Activated naive CD8-positive, alpha-beta T cell treated with anti-CD3 and anti-CD28 coated beads, Interleukin-2, amount 50 U/mL, for 16 hours (primary cell): ENCODE measurements around the gene PRR29.
"Not testable (repeated sequence)": the region's sequence is repeated elsewhere in the genome, so short reads cannot be mapped to it uniquely, and the experiment has no call there.

Experiments
- DNase-seq: peaks from one replicate; pipeline ENCODE4 v3.0.0-alpha.2; 2020; ENCODE audit warnings: low read depth, low spot score

PRR29 gene

DNA sequence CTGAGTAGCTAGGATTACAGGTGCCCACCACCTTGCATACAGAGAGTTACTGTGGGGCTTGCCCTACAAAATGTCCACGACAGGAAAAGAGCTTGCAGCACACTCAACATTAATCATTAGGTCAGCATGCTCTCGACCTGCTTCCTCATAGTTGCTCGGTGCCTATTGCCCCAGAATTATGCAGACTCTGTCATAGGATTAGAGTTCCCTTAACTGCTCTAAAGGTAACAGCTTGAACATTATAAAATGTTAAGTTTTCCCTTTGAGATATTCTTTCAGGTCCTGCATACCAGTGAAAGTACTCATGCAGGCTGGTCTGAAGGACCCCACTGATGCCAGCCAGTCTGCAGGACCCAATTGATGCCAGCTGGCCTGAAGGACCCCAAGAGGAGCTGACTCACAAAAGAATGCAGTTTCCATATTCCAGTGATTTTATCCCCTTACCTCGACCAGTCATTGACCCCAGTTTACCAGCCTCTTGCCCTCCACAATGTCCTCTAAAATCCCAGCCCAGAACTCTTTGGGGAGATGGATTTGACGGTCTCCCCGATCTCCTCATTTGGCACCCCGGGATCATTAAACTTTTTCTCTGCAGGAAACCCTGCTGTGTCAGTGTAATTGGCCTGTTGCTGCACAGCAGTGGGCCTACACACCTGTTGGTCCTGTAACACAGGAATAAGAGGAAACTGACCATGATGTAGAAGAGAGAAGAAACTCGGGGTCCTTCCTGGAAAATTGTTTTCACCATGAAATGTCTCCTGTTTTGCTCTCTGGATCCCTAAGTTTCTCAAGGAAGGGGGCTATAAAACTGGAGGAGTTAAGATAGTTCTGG, 11.6 kb downstream of the PRR29 start:
- DNase-seq, result no peak

DNA sequence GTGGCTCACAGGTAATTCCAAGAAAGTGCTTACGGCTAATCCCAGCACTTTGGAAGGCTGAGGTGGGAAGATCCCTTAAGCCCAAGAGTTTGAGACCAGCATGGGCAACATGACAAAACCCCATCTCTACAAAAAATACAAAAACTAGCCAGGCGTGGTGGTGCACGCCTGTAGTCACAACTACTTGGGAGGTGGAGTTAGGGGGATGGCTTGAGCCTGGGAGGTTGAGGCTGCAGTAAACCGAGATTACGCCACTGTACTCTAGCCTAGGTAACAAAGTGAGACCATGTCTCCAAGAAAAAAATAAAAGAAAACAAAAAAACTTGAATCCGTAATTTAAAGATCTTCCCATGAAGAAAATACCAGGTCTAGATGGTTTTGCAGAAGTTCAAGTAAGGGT, 17.3 kb downstream of the PRR29 start:
- DNase-seq, result no peak

DNA sequence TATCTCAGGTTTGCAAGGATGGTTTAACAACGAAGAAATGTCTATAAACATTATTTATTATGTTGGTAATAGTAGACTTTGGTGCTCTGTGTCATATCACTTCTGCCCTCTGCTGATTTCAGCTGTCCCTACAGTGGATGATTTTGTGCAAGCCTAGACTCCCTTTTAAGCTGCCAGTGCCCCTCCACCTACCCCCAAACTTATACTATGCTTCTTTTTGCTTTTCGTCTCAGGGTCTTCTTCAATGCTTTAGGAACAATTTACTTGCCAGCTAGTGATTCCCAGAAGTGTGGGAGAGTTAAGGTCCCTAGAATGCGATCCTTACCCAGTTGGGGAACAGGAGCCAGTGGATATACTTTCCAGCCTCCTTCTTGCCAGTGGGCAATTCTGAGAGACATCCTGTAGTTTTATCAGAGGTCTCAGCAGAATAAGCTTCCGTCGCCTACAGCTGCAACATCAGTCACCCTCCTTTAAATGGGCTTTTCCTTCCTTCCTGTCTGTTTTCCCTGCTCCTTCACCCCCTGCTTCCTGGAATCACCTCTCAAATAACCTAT, 18.2 kb downstream of the PRR29 start:
- DNase-seq, result no peak

DNA sequence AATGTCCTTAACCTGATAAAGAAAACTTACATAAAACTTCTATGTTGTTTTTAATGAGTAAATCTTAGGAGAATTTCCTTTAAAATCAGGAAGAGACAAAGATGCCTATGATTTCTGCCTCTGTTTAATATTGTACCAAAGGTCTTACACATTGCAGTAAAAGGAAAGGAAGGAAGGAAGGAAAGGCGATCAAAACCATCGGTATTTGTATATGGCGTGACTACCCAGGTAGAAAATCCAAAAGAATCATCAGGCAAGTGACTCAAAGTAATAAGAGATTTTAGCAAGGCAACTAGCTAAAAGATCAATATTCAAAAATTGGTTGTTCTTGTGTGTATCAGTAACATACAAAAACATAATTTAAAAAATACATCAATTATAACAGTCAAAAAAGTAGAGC, 18.8 kb downstream of the PRR29 start:
- DNase-seq, result no peak

DNA sequence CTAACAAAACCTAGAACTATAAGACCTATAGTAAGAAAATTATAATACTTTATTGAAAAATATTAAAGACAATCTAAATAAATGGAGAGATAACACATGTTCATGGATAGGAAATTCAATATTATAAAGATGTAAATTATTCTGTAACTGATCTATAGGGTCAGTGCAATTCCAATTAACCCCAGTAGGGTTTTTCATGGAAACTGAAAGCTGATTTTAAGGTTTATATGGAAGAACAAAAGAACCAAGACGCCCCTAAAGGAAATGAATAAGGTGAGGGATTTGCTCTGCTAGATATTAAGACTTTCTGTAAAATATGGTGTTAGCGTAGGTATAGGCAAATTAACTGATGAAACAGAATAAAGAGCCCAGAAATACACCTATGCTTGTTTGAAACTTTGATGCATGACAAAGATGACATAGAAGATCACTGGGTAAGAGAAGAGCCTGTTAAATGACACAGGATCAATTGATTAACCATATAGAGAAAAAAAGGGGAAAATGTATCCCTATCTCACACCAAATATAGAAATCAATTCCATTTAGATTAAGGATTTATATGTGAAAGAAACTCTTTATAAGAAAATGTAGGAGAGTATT, 19.3 kb downstream of the PRR29 start:
- DNase-seq, result no peak

DNA sequence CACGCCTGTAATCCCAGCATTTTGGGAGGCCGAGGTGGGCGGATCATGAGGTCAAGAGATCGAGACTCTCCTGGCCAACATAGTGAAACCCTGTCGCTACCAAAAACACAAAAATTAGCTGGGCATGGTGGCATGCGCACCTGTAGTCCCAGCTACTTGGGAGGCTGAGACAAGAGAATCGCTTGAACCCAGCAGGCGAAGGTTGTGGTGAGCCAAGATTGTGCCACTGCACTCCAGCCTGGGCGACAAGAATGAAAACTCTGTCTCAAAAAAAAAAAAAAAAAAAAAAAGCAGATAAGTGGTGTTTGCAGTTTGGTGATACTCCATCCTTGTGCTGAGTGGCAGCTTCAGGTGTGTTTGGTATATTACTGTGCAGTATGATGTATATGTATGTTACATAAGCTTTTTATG, 21.4 kb downstream of the PRR29 start:
- not testable (repeated sequence) for DNase-seq

DNA sequence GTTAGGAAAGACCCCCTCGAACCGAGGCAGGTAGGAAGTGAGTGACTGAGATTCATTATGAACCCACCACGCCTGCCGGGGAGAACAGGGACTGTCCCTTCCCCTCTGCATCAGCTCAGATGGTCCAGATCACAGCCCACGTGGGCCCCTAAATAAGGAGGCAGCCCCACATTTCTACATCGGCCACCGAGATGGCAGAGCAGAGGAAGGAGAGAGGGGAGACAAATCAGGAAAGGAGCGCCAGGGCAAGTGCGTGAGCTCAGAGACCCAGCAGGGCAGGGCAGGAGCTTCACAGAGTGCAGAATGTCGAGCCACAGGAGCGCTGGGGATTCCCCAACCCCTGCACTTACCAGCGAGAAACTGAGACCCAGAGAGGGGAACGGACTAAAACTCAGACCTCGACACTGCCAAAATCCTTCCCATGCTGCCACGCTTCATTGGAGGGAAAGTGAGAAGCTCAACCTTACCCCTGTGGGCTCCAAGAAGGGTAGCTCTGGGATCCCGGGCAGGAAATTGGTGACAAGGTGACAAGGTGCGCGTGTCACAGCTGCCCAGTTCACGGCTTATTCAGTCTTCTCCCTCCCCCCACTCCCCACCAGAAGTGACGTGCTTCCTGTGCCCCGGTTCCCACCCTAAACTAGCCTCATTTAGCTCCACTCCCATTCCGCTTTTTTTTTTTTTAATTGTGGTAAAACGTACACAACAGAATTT, 22.1 kb downstream of the PRR29 start, which contains the start of gene ICAM2:
TSS of gene ICAM2 (minus strand) at position 578 of the 711 bp plus-strand sequence. CDS start 13,942 bp downstream, outside the sequence.
- DNase-seq, result peak; percentile 56

DNA sequence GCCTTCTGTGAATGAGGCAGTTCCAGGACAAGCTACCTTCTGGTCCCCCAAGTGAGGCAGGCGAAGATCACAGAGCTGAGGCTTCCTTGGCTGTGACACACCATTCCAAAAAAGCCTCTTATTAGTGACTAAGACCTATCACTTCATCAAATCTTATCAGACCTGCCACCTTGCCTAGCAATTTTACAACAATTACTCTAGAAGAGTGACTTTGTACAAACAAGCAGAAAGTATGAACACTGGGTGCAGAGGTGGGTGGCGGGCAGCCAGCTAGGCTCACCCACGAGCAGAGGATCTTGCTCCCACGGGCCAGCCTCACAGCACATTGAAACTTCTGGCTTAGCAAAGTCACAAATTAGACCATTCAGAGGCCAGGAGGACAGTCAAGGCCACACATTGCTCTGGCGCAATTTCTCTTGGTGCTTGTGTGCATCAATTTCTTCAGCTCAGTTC, 24.5 kb downstream of the PRR29 start:
- DNase-seq, result no peak

DNA sequence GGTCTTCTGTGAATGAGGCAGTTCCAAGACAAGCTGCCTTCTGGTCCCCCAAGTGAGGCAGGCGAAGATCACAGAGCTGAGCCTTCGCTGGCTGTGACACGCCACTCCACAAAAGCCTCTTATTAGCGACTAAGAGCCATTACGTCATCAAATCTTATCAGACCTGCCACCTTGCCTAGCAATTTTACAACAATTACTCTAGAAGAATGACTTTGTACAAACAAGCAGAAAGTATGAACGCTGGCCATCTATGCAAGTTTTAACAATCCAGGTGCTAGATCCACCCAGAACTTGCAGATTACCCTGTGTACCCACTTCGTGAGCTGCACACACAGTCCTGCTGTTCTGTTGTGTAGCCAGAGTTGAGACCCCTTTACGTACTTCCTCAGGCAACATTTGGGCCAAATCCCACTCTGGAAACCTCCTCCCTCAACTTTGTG, 26.1 kb downstream of the PRR29 start:
- no peak for DNase-seq

DNA sequence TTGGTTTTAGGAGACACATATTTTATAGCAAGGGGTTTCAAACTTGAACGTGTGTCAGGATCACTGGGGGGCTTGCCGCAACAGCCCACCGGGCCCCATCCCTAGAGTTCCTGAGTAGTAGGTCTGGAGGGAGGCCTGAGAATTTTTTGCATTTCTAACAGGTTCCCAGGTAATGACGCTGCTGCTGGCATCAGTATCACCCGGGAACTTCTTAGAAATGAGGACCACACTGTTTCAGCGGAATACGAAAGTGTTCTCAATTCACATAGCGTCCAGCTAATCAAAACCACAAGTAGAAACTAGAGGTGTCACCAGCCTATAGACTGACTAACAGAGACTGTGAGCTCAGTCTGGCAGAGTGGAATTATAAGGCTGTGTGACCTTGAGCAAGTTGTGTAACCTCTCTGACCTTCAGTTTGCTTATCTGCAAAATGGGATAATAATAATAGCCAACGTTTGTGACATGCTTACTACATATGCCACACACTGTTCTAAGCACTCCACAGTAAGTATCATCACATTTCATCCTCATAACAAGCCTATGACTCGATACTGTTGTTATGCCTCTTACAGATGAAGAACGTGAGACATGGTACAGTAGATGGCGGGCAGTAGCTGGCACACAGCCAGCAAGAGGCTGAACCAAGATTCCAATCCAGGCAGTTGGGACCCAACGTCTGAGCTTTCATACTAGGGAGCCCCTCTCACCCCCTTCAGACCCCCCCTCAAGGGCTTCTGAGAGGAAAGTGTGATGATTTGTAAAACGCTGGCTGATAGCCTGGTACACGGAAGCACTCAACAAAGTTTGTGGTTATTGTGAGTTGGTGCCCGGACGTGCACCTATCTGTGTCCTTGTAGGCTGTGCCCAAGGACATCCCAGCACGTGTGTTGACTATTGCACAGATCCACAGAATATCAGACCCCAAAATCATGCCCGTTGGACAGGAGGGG, 26.9 kb downstream of the PRR29 start:
- no peak for DNase-seq

DNA sequence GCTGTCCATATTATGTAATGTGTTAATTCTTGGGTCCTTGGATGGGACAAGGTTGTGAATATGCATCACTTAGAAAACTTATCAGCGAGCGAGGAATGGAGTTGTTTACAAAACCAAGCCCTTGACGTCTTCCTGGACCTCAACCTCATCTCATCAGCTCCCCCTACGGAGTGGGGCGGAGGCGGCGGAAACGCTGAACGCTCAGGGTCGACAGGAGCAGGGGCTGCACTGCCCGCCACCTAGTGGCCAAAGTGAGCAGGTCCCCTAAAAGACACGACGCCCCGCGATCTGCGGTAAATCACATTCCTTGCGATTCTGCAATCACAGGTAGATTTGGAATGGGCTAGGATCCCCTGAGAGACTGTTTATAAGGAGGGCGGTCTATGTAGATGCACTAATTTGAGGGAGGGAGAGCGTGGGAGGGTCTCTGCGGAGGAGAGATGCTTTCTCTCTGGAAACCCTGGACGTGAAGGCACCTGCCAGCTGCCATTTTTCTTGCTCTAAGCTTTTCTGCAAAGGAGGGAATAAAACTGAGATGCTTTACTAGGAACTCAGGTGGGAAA, 27.7 kb downstream of the PRR29 start:
- DNase-seq, result peak; percentile 75

DNA sequence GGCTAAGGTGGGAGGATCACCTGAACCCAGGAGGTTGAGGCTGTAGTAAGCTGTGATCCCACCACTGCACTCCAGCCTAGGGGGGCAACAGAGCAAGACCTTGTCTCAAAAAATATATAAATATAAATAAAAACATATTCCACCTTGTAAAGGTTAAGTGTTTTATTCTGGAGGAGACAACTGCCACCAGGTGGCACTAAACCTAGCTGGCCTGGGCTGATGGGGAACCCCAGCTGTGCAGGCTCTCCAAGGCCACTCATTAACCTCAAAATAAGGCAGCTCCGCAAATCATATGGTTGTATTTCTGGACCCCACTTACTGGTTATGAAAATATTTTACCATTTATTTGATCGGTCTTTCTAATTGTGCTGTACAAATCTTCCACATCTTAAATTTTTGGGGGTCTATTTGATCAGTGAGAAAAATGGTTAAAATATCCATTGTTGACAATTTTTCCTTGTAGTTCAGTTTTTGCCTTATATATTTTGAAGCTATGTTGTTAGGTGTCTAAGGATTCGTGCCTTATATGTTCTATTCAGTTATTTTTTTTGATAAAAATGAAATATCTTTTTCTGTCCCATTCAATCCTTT, 30.8 kb downstream of the PRR29 start:
- peak; percentile 44 for DNase-seq

DNA sequence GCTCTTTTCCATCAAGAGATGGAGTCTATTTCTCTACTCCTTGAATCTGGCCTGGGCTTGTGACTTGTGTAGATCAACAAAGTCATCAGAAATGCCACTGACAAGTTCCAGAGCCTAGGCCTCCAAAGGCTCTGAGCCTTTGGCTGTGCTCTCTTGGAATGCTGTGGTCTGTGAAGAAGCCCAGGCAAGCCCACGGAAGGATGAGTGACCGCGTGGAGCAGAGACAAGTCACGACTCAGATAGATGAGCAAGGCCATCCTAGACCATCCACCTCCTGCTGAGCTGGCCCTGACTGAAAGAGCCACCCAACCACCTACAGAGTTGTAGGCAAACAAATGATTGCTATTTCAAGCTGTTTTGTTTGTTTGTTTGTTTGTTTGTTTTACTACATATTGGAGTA, 33.9 kb downstream of the PRR29 start:
- DNase-seq, result no peak

DNA sequence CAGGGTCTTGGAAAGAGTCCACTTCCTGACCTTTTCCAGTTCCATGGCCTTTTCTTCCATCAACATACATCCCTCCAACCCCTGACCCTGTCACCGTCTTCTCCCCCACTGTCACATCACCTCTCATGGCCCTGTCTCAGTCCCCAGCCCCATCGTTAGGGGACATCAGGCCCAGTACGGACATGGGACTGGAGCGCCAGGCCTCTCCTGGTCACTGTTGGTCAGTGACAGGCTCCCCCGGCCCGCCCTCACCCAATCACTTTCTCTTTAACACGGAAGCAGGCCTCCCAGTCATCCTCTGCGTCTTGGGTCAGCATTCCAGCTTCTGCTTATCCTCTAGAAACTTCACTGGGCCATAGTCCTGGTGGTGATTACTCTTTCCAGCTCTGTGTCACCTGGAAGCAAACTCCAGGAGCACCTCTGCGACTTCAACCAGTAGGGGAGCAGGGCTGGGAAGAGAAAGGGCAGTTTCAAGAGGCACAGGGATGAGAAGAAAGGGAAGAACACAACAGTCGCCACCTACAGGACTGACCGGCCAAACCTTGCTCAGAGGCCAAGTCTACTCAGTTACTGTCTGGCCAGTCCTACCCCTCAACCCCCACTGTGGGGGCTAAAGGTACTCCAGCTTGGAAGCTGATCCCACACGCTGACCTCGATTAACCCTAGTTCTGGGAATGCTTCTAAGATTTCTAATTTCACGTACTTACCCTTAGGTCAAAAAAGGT, 38.2 kb downstream of the PRR29 start:
- DNase-seq, result no peak

DNA sequence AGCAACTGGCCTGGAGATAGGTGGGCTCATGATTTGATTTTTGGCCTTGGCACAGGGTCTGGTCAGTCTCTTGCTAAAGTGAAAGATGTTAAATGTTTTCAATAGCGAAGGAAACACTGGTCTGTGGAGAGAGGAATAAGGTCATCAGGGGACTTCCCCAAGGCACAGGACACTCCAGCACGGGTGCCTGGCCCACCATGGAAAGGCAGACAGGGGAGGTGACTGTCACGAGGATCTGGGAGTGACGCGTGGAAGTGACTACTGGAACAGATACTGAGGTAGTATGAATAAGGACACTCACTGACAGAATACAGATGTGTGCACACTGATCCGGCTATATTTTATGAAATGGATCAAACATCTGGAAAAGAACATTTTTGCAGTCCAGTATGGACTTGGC, 39.0 kb downstream of the PRR29 start:
- no peak for DNase-seq

DNA sequence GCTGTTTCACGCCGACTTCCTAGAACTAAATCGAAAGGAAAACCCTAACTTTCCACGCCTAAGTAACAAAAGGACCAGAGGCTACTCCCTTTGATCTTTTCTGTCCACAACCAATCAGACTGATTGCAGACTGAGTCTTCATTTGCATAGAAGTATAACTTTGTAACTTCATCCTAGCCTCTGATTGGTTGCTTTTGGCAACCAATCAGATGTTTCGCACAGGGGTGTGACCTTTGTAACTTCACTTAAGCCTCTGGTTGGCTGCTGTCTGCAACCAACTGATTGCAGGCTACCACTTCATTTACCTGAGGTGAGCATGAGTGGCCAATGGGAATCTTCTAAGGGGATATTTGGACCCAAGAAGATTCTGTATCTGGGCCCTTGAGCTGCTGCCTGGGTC, 39.7 kb downstream of the PRR29 start:
- DNase-seq, result no peak

DNA sequence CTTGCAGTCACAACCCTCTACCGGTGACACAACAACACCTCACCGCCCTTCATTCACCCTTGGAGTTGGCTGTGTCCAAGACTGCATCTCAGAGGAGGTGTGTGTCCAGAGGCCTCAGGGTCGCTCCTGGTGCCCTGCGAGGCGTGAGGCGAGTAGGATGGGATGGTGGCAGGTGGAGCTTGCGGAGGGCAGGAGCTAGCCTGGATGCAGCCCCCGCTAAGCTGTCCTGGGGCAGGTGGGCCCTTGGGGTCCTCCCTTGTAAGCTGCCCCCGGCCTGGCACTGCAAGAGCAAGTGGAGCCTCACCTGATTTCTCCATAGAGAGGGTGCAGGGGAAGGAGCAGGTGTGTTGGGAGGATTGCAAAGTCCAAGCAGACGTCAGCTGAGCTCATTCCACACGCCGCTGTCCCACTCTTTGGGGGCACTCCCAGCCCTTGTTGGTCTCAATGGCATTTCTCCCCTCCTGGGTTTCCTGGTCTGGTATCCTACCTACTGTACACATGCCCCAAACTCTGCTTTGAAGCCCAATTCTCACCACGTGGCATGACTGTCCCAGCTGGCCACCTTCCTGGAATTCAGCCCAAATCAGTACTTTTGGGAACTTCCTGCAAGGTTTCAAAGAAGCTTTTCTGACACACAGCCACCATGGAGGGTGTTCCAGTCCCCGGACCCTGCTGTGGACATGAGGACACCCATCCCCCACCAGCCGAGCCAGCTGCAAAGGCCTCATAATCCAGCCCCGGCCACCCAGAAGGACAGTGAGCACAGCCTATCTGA, 40.4 kb downstream of the PRR29 start:
- DNase-seq, result no peak

DNA sequence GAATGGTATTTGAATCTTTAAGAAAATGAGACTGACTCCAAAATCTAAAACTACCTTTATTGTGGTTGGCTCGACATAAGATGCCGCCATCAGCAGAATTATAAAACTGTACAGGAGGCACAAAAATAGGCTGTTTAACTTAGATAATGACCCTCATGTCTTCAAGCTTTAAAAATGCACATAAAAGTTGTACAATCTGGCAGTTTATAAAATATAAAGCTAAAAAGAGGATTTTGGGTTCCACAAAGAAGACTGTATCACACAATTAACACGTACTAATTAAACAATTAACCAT, 40.9 kb downstream of the PRR29 start:
- DNase-seq, result no peak

DNA sequence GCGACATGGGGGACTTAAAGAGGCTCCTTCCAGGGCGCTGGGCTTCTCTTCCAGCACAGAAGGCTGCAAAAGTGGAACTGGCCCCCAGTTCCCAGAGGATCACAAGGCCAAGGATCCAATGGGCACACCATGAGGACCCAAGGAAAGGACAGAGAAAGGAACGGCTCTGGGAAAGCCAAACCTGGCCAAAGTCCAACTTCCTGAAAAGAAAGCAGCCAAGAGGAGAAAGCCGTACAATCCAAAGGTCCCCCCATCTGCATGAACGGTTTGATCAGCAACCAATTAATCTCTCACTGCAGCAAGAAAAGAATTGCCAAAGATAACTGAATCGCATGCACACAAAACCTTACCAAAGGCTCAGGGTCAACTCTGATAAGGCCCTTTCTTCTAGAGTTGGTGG, 42.1 kb downstream of the PRR29 start:
- no peak for DNase-seq
